Keratinocyte (primary cell): ENCODE measurements around the gene FBXO38. TPM values are rescaled to one million over a fixed set of nuclear protein-coding genes. Genes with fewer than 3 reads are reported as not detected.

Experiments
- DNase-seq: peaks from one replicate; pipeline ENCODE4 v3.0.0-alpha.2; 2011; ENCODE audit warnings: low read depth, missing footprints, low spot score
- FAIRE-seq: peaks from 2 replicates; lab custom pipeline; 2011; peaks lifted over from hg19 to GRCh38; lab: Jason Lieb, UNC
- H2AFZ ChIP-seq: 2 replicates; pipeline ENCODE4 v1.6.0; 2012; ENCODE audit warnings: low read length, control low read depth, inconsistent platforms; ENCODE audit not compliant: control insufficient read depth
- H3K27ac ChIP-seq: 2 replicates; pipeline ENCODE4 v1.5.1; 2011; ENCODE audit warnings: low read length; ENCODE audit not compliant: control insufficient read depth, insufficient read depth
- H3K27me3 ChIP-seq: 3 replicates; pipeline ENCODE4 v1.6.0; 2011; ENCODE audit warnings: low read length; ENCODE audit not compliant: control insufficient read depth, insufficient read depth; ENCODE audit errors: extremely low read depth
- H3K36me3 ChIP-seq, 2 experiments: 2 replicates in 1 of 2; 3 replicates in 1 of 2; pipeline ENCODE4 v1.5.1; 2011; ENCODE audit warnings: low read length in 2 of 2, mild to moderate bottlenecking in 1 of 2; ENCODE audit not compliant: control insufficient read depth in 2 of 2, insufficient read depth in 2 of 2; ENCODE audit errors: extremely low read depth in 1 of 2
- H3K4me1 ChIP-seq: 3 replicates; pipeline ENCODE4 v1.5.1; 2011; ENCODE audit warnings: low read length; ENCODE audit not compliant: control insufficient read depth, insufficient read depth; ENCODE audit errors: extremely low read depth
- H3K4me2 ChIP-seq: 3 replicates; pipeline ENCODE4 v1.6.0; 2011; ENCODE audit warnings: low read depth, low read length; ENCODE audit not compliant: control insufficient read depth, insufficient read depth; ENCODE audit errors: extremely low read depth
- H3K4me3 ChIP-seq, 3 experiments: fragments of 200-600 bp in 1 of 3; sonication (generic) in 1 of 3; 2 replicates in 2 of 3; 3 replicates in 1 of 3; pipeline ENCODE4 v1.5.1; 2011 to 2016; ENCODE audit warnings: low read length in 3 of 3, mild to moderate bottlenecking in 3 of 3, control low read depth in 2 of 3, inconsistent platforms in 1 of 3, low read depth in 1 of 3, mixed read lengths in 1 of 3, mixed run types in 1 of 3, moderate library complexity in 1 of 3; ENCODE audit not compliant: control insufficient read depth in 2 of 3, insufficient read depth in 2 of 3; ENCODE audit errors: extremely low read depth in 1 of 3
- H3K79me2 ChIP-seq: 2 replicates; pipeline ENCODE4 v1.6.0; 2012; ENCODE audit warnings: low read length; ENCODE audit not compliant: control insufficient read depth, insufficient read depth
- H3K9ac ChIP-seq: 3 replicates; pipeline ENCODE4 v1.6.0; 2011; ENCODE audit warnings: low read length; ENCODE audit not compliant: control insufficient read depth, insufficient read depth; ENCODE audit errors: extremely low read depth
- H3K9me1 ChIP-seq: 3 replicates; pipeline ENCODE4 v1.6.0; 2011; ENCODE audit warnings: low read length; ENCODE audit not compliant: control insufficient read depth, insufficient read depth; ENCODE audit errors: extremely low read depth
- H3K9me3 ChIP-seq: 2 replicates; pipeline ENCODE4 v1.5.1; 2012; ENCODE audit warnings: low read depth, low read length; ENCODE audit not compliant: control insufficient read depth
- H4K20me1 ChIP-seq: 3 replicates; pipeline ENCODE4 v1.6.0; 2011; ENCODE audit warnings: low read length; ENCODE audit not compliant: control insufficient read depth, insufficient read depth; ENCODE audit errors: extremely low read depth
- EZH2 ChIP-seq: IDR thresholded peaks from one replicate; pipeline ENCODE4 v1.6.1; 2012; ENCODE audit warnings: inconsistent platforms, mild to moderate bottlenecking, low read length, moderate library complexity
- dilution Hi-C: fragments of 300-500 bp; cut with MboI; formaldehyde crosslinking; loops from one replicate; pipeline ENCODE4 v1.7.0; 2020; ENCODE audit warnings: low sequenced_read_pairs; ENCODE audit not compliant: extremely low pct_ligation_motif_present
- polyA plus RNA-seq, 5 experiments: library from polyadenylated mRNA; depleted of rRNA in 3 of 5; stranded (reverse) in 3 of 5; stranded (forward) in 1 of 5; unstranded in 1 of 5; fragments of >200 nt; gene quantifications; 1 replicate in 1 of 5; 2 replicates in 3 of 5; 3 replicates in 1 of 5; pipeline versions ENCODE4 v1.2.1 to v1.2.3, GENCODE V29; 2011 to 2012; ENCODE audit warnings: missing spikeins in 2 of 5, low read depth in 1 of 5, low replicate concordance in 1 of 5
- TF ChIP-seq, protein P1 (sequence below), 3 experiments: IDR thresholded peaks in 1 of 3; conservative IDR thresholded peaks in 1 of 3; optimal IDR thresholded peaks in 1 of 3; 2 replicates in 2 of 3; 3 replicates in 1 of 3; pipeline versions ENCODE3 to v1.5.1; 2011; ENCODE audit warnings: low read length in 3 of 3, mild to moderate bottlenecking in 3 of 3, moderate library complexity in 2 of 3, control low read depth in 1 of 3, inconsistent platforms in 1 of 3; ENCODE audit not compliant: insufficient read depth in 2 of 3; ENCODE audit errors: extremely low read depth in 1 of 3

FBXO38 gene
- polyA plus RNA-seq, 1 donor (not counting 4 experiments of a cell fraction or from before 2014, with no cell fraction given): 30.4 TPM

DNA sequence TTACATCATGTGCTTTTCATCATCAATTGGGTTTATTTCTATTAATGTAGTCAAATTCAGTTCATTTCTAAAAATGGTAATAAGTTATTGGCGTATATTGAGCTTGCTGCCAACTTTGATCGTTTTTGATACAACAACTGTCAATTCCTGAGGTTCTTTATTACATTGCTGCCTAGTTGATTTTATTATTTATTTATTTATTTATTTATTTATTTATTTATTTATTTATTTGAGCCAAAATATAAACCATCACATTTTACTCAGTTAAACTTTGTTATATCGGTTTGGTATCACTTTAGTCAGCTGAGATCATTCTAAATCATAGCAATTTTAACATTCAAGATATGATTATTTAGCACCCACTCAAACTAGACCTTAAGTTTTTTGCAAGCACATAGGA is 100.0 kb downstream of the FBXO38 start:
- Histone ChIP-seq H3K79me2 (no peaks in the 10 kb centered on the region), H3K4me1 (peaks cover 2% of the 10 kb centered on the region), H3K9ac (no peak overlapping the region), H3K4me2 (no peak overlapping the region), H2AFZ (no peak overlapping the region), H4K20me1 (no peaks in the 10 kb centered on the region), H3K9me3 (no peaks in the 10 kb centered on the region), H3K27ac (no peak overlapping the region), H3K36me3 (no peaks in the 10 kb centered on the region), H3K9me1 (no peaks in the 10 kb centered on the region), H3K4me3 (no peak overlapping the region), H3K27me3 (no peaks in the 10 kb centered on the region)
- FAIRE-seq (no peak), DNase-seq (no peak)
- TF ChIP-seq EZH2: no peak
- TF ChIP-seq, protein P1, sequence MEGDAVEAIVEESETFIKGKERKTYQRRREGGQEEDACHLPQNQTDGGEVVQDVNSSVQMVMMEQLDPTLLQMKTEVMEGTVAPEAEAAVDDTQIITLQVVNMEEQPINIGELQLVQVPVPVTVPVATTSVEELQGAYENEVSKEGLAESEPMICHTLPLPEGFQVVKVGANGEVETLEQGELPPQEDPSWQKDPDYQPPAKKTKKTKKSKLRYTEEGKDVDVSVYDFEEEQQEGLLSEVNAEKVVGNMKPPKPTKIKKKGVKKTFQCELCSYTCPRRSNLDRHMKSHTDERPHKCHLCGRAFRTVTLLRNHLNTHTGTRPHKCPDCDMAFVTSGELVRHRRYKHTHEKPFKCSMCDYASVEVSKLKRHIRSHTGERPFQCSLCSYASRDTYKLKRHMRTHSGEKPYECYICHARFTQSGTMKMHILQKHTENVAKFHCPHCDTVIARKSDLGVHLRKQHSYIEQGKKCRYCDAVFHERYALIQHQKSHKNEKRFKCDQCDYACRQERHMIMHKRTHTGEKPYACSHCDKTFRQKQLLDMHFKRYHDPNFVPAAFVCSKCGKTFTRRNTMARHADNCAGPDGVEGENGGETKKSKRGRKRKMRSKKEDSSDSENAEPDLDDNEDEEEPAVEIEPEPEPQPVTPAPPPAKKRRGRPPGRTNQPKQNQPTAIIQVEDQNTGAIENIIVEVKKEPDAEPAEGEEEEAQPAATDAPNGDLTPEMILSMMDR (optimal IDR thresholded peaks at IDR 0.05 in 1 of 3, IDR thresholded peaks at IDR 0.05 in 1 of 3, conservative IDR thresholded peaks at IDR 0.05 in 1 of 3; ENCODE audit: extremely low read depth in 1 of 3, insufficient read depth in 2 of 3, low read length in 3 of 3): no peak
- dilution Hi-C loops: no loop called here

DNA sequence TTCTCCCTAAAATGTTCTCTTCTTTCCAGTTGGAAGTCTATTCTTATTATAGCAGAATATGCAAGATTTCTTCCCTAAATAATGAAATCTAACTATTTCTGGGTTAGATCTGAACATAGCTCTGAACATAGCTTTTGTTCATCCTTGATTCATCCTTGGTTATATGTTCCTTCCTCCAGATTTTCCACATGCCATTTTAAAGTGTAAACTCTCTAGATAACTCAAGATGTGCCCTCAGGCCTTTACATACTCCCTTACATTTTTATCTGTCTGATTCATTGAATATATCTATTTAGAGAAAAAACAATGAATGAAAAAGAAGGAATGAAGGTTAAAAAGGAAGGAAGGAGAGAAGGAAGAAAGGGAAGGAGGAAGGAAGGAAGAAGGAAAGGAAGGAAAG is 100.9 kb downstream of the FBXO38 start:
- H3K9me1 ChIP-seq: no peaks in the 10 kb centered on the region
- no peak overlapping the region for H3K4me3 ChIP-seq
- peaks cover 2% of the 10 kb centered on the region for H3K4me1 ChIP-seq
- H3K27me3 ChIP-seq: no peaks in the 10 kb centered on the region
- no peak for TF ChIP-seq EZH2
- TF ChIP-seq, protein P1 (optimal IDR thresholded peaks at IDR 0.05 in 1 of 3, IDR thresholded peaks at IDR 0.05 in 1 of 3, conservative IDR thresholded peaks at IDR 0.05 in 1 of 3; ENCODE audit: extremely low read depth in 1 of 3, insufficient read depth in 2 of 3, low read length in 3 of 3): no peak
- FAIRE-seq (no peak), DNase-seq (no peak)
- H2AFZ ChIP-seq: no peak overlapping the region
- H3K27ac ChIP-seq: no peak overlapping the region
- H3K36me3 ChIP-seq: no peaks in the 10 kb centered on the region
- H3K79me2 ChIP-seq: no peaks in the 10 kb centered on the region
- no peaks in the 10 kb centered on the region for H4K20me1 ChIP-seq
- dilution Hi-C loops: no loop called here
- H3K9me3 ChIP-seq: no peaks in the 10 kb centered on the region
- no peak overlapping the region for H3K9ac ChIP-seq
- no peak overlapping the region for H3K4me2 ChIP-seq
